Measurements from ENCODE around the gene ZFX.

The ZFX gene

DNA sequence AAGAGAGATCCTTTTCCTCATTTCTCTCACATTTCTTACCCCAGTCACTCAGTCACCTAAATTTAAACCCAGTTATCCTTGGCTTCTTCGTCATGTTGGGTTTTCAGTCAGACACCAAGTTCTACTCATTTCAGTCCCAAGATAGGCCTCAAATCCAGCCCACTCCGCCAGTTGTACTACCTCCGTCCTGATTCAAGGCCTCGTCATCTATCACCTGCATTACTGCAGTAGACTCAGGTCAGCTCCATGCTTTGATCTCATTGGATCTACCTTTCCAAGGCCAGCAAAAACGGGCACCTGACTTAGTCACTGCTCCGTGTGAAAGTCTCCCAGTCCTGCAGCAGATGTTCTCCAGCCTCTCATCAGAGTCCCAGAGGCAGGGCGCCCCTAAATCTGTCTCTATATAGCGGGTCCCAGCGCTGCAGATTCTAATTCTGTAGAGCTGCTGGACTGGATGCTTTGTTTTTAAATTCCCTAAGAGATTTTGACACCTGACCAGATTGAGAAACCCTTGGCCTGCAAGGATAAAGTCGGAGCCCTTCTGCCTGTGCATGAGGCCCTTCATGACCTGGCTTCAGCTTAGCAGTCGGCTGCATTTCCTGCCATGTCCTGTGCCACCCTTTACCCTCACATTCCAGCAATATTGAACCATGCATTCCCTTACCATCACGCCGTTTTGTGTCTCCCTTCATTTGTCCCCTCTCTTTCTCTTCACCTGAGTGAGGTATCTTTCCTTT, 53.7 kb downstream of the ZFX start:
- DNase-seq = no peak

DNA sequence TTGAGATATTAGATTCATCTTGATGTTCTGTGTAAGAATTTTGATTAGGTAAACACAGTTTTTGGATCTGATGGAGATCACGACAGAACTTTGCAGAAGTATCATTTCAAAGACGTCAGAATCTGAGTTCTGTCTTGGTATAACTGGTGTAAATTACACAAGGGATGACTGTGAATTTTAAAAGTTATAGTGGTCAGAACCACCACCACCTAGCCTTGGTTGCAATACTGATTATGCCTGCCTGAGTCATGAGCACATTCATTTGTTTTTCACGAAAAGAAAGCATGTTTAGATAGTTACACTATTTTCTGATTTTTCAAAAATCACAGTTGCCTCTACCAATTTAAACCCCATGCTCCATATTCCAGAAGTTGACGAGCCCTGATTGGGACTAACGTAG, 54.8 kb downstream of the ZFX start:
- peak; percentile 3 for DNase-seq

DNA sequence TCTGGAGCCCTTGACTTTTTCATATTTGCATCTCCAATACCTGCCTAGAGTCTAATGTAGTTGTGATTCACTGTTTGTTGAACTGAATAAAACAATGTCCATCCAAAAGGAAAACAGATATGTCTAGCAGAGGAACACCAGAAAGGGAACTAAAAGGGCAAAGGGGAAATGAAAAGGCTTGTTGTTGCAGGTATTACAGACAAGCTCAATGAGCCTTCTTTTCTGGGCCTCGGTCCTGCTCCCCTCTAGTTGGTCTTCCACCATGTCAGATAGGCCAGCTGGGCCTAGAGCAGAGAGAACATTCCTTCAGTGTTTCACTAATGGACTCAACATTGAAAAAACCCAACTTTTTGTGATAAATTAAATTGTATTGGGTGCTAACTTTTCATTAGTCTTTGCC, 55.4 kb downstream of the ZFX start:
- no peak for DNase-seq

DNA sequence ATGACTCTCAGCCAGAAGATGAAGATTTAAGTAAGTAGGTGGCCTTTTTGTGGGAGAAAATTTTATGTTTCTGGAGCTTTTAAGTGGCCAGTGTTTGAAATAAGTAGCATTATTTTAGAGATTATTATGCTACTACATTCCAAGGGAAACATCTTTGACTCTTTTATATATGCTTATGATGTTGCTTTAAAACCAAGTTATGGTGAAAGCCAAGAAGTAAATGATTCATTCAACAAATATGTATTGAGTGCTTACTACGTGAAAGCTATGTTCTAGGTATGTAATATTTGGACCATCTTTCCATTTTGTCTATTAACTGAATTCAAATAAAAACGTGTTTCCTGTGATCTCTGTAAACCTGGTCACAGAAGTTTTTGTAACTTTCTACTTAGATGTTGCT, 58.3 kb downstream of the ZFX start:
- DNase-seq = peak; percentile 24

DNA sequence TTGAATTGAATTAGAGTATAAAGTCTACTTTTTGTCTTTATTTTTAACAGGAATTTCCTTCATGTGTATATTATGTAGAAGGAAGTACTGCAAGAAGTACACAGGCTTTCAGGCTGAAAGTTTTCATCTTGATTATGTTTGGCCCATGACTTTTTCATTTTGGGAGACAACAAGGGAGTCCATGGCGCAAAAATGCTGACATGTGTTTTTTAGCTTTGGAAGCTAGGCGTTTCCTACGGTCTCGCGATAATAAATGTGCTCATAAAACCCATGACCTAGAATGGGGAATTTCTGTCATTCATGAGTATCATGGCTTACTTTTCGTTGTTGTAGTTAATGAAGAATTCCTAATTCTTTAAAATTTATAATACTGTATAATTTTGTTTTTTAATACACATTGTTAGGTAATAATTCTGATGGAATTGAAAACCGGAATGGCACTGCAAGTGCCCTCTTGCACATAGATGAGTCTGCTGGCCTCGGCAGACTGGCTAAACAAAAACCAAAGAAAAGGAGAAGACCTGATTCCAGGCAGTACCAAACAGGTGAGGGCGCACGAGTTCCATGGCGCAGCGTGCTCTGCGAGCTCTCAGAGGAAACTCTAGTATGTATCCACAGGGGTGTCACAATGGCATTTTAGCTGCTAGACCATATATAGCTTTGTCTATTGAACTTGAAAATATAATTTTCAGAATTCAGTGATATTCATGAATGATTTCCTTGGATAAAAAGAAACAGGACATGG, 59.1 kb downstream of the ZFX start:
- DNase-seq = no peak

DNA sequence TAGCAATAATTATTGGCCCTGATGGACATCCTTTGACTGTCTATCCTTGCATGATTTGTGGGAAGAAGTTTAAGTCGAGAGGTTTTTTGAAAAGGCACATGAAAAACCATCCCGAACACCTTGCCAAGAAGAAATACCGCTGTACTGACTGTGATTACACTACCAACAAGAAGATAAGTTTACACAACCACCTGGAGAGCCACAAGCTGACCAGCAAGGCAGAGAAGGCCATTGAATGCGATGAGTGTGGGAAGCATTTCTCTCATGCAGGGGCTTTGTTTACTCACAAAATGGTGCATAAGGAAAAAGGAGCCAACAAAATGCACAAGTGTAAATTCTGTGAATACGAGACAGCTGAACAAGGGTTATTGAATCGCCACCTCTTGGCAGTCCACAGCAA, 60.7 kb downstream of the ZFX start:
- no peak for DNase-seq

DNA sequence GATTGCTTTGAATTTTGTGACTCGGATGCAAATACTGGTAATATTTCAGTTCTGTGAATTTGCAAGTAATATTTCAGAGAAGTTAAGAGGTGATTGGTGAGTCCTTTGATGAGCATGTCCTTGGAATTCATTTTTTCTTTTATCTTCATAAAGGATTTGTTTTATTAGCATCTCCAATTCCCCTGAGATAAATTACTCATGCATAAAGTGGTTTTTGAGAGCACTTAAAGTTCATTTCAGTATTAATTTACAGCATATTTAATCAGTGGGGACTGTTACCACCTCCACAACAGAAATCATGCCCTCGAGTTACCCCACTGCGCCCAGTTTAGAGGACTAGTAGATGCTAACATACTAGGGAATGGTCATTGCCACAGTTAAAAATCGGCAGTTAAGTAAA, 65.0 kb downstream of the ZFX start:
- no peak for DNase-seq

DNA sequence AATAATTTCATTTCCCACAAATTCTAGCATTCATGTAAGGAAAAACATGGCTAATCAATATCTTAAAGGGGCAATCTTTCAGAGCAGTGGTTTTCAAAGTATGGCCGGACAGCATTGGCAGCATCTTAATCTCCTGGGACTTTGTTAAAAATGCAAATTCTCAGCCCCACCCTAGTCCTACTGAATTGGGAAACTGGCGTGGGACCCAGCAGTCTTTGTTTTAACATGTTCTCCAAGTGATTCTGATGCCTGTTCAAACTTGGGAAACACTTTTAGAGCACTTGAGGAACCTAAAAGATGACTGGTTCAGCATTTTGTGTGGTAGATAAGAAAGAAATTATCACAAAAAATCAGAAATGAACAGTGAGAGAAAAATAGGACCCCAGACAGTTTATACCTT, 65.7 kb downstream of the ZFX start:
- DNase-seq = no peak

DNA sequence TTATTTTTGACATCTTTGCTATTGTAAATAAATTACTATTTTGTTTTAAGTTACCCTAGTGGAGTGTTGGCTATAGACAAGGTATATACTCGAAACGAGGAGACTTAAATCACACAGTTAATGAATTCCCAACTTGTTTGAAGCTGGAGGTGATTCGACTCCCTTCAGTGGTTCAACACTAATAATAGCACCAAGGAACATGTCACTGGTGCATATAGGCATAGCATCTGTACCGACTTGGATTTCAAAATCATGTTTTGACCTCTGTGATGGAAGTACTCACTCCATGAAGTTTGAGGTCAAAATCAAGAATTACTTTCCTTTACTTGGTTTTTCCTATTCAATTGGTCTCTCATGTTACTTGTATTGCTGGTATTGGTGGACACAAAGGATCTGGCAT, 66.5 kb downstream of the ZFX start:
- DNase-seq = no peak

DNA sequence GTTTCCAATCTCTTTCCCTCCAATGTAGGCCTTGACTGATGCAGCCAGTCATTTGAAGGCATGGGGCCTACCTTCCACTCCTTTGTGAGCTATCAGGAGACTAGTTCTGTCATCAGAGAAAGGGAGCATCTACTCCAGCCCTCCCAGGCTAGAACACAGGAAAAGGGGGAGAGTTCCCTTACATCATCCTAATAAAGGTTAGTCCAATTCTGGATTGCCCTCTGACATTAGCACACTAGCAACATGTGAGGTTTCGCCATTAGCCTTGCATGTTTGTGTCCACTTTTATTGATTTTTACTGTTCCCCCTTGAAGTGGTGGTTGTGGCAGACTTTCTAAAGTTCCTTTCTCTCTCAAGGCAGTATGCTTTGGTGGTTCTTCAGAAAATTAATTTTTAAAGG, 67.3 kb downstream of the ZFX start:
- DNase-seq = no peak

DNA sequence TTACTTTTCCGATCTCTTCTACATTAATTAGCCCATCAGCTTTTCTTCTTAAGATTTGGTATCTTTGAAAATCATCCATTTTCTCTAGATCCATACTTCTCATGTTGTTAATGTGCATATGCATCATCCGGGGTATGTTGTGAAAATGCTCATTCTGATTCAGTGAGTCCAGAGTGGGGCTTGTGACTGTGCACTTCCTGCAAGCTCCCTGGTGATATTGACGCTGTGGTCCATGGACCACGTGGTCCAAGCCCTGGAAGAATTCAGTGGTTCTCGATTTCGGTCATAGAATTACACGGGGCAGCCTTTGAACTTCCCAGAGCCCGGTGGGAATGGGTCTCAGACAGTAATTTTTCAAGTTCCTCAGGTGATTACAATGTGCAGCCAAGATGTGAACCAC, 69.8 kb downstream of the ZFX start:
- DNase-seq = no peak

DNA sequence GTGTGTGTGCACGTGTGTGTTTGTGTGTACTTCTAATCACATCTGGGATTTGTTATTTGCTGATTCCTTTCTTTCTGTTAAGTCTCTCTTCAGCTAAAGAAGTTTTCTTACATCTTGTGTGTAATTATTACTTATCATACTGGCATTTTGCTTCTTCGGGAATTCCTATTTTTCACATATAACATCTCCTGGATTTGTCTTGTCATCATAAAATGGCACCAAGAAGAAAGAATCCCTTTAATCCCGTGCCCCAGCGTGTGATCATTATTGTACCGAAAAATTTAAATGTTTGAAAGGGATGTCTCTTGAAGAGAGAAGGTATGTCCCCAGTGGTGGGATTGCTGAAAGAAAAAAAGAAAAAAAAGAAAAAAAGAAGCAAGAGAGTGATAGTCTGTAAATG, 72.3 kb downstream of the ZFX start:
- no peak for DNase-seq

DNA sequence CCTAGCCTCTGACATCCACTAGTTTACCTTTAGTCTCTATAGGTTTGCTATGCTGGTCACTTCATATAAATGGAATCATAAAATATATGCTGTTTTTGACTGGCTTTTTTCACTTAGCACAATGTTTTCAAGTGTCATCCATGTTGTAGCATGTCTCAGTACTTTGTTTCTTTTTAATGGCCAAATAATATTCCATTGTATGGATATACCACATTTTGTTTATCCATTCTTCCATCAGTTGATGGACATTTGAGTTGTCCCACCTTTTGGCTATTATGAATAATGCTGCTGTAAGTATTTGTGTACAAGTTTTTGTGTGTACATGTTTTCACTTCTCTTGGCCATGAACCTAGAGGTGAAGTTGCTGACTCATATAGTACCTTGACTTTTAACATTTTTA, 75.7 kb downstream of the ZFX start:
- no peak for DNase-seq

DNA sequence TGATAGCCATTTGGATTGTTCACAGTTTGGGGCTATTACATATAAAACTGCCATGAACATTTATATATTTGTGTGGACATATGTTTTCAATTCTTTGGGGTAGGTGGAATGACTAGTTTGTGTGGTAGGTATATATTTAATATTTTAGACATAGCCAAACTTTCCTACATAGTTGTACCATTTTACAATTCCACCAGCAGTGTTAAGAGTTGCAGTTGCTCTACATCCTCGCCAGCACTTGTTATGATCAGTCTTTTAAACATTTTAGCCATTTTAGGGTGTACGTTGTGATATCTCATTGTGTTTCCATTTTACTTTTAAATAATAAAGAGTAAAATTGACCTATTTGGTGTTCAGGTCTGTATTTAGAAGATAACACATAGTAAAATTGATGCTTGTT, 76.6 kb downstream of the ZFX start:
- no peak for DNase-seq

DNA sequence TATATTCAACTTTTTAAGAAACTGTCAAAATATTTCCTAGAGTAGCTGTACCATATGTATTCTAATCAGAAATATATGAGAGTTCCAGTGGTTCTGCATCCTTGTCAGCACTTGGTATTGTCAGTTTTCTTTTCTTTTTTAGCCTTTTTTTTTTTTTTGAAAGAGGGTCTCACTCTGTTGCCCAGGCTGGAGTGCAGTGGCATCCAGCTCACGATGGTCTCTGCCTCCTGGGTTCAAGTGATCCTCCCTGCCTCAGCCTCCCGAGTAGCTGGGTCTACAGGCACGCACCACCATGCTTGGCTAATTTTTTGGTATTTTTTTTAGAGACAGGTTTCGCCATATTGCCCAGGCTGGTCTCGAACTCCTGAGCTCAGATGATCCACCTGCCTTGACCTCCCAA, 79.1 kb downstream of the ZFX start:
- no peak for DNase-seq

DNA sequence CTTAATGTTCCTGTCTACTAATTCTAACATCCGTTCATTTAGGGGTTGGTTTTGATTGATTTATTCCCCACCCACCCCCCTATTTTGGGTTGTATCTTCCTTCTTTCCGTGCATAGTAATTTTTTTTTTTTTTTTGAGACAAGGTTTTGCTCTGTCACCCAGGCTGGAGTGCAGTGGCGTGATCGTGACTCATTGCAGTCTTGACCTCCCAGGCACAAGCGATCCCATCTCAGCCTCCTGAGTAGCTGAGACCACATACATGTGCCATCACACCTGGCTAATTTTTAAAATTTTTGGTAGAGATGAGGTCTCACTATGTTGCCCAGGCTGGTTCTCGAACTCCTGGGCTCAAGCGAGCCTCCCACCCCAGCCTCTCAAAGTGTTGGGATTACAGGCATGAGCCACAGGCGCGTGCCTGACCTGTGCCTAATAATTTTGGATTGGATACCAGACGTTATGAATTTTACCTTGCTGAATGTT, 79.9 kb downstream of the ZFX start:
- DNase-seq = no peak

DNA sequence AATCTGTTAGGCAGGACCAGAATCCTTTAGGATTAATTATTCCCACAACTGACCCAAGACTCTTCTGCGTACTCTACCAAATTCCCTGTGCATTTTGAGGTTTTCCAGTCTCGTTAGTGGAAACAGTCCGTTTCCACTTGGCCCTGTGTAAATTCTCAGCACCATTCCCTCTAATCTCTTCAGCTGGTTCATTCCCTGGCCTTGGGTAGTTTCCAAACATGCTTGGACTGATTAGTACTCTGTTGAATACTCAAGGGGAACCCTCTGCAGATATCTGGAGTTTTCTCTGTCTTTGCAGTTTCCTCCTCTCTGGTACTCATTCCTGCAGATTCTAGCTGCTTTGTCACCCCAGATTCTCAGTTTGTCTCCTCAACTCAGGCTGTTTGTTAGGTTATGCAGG, 80.4 kb downstream of the ZFX start:
- no peak for DNase-seq

DNA sequence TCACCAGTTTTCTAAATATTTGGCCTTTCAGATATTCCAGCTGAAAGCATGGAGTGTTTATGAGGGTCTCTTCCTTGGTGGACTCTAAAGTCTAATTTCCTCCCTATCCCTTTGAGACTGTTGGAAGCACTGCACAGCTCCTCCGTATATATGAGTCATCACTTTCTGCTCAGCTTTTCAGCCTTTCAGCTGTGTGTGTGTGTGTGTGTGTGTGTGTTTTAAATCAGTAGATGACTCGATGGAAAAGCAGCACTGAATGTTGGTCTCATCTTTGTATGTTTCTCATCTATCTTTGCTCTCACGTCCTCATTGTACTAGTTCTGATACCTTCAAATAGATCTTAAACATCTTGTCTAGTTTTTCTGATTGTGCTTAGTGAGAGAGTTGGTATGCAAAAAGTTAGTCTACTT, 81.6 kb downstream of the ZFX start:
- DNase-seq = peak; percentile 70

DNA sequence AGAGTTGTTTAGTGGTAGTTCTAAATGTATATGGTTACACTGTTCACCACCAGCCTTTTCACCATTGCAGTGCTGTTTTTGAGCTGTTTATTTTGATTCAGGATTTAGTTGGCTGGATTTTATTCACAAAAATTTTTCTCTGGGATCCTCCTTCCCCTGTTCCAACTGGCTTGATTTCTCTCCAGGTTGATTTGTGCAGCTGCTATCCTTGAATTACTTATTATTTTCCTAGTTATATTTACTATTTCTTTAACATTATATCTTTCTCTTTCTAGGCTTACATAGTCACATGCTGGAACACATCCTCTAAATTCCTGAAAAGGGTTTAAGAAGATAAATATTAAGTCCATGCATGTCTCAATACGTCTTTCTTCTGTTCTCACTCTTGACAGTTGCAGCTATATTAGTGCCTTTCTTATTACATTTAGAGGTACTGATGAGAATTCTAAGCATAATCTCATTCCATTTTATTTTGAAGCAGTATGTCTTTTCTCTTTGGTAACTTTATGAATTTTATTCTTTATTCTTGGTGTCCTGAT, 82.2 kb downstream of the ZFX start:
- DNase-seq = no peak

DNA sequence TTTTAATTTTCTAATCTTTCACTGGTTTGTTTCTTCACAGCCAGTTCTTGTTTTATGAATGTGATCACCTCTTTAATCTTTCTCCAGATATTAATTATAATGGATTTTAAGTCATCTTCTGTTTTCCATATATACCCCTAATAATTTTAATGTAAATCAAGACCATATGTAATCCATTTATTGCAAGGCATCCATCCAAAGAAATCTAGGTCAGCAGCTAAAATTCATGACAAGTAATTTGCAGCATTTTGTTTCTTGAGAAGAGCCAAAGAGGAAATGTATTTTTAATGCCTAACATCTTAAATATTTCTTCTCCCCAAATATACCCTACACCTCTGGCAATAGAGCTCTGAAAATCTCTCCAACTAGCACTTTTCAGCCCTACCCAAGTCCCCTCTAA, 83.3 kb downstream of the ZFX start:
- DNase-seq = no peak

DNA sequence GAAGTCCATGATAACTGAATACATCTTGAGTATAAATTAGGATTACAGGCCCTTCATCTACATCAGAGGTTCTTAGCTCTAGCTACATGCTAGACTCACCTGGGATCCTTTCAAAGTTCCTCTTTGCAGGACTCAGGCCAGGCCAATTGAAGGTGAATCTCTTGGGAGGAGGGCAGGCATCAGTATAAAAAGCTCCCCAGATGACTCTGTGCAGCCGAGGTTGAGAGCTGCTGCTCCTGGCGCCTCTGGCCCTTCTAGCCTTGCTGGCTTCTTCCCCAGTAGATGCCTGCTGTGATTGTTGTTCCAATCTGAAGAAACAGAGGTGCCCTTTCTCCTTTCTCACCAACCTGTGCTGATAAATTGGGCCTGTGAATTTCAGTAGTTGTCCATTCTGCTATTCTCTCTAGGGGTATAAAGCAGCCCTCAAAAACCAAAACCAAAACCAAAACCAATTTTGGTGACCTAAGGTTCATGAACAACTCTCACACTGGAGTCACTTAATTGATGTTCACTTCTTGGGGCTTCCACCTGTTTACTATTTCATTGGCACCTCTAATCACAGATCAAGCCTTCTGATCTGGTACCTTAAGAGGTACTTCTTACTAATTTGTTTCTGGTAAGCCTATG, 85.7 kb downstream of the ZFX start:
- DNase-seq = no peak

DNA sequence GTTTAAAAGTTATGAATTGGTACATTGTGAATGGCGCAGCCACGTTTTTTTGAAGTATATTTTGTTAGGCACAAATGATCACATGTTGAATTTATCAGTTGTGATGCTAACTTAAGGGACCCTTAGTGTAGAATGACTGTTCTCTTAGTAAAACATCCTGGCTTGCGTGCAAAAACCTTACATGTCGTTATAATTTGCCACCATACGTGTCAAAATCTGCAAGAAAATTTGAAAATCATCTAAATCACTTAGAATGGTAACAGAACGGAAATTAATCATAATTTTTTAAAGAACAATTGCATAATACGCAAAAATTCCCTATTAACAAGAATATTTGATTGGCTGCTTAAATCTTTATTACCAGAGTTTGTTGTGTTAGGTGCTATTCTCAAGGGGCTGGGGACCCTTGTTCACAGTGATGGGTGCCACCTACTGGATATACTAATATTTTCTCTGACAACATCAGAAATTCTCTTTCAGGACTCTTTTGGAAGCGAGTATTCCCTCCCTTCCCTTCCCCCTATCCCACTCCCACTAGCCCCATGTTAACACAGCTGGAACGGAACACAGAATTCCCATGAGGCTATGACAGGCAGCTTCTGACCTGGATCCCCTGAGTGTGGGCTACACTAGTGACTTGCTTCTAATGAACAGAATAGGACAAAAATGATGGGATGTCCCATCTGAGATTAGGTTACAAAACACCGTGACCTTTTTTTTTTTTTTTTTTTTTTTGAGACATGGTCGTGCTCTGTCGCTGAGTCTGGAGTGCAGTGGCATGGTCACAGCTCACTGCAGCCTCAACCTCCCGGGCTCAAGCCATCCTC, 92.5 kb downstream of the ZFX start:
- DNase-seq = peak; percentile 21

DNA sequence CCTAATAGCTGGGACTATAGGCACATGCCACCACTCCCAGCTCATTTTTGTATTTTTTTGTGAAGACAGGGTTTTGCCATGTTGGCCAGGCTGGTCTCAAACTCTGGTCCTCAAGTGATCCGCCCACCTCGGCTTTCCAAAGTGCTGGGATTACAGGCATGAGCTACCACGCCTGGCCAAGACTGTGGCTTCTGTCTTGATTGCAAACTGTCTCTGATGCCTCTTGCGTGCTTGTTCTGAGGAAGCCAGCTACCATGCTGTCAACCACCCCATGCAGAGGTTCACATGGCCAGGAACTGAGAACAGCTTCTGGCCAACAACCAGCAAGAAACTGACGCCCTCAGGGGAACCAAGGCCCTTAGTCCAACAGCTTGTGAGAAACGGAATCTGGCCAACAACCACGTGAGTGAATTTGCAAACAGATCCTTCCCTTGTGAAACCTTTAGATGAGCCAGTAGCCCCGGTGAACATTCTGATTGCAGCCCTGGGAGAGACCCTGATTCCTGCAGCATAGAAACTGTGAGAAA, 93.2 kb downstream of the ZFX start:
- DNase-seq = peak; percentile 64

All from EL (cell line).